Measurements from ENCODE around the gene SERTAD3. TPM values are rescaled to one million over a fixed set of nuclear protein-coding genes. Genes with fewer than 3 reads are reported as not detected.

Gene SERTAD3
- total RNA-seq, 1 experiment from 2014 or later = 52.2 TPM

- Histone ChIP-seq H3K36me3 (ENCODE audit: control insufficient read depth, insufficient read depth, low read length) (no peaks in the 10 kb centered on the region), H3K9me3 (no peaks in the 10 kb centered on the region), H3K4me3 (ENCODE audit: low read depth, low read length) (no peak overlapping the region), H3K27me3 (replicated peaks; ENCODE audit: control insufficient read depth, insufficient read depth, low read length) (no peaks in the 10 kb centered on the region), H3K4me1 (0 out of 2 replicates have a peak, but pooled peaks cover 4% of the 10 kb centered on the region)
- no TSS peak for BruUV-seq (replicated peaks)
- no peak for TF ChIP-seq CTCF (IDR thresholded peaks at IDR 0.05; ENCODE audit: insufficient read depth in 1 of 2, low read depth in 1 of 2, low read length in 1 of 2, severe bottlenecking in 1 of 2, unreplicated experiment in 1 of 2)
- H3K27ac Mint-ChIP-seq (ENCODE audit: unreplicated experiment) = no peak overlapping the region
- no peaks in the 10 kb centered on the region for H3K9me3 Mint-ChIP-seq (ENCODE audit: unreplicated experiment)
- no peaks in the 10 kb centered on the region for H3K36me3 Mint-ChIP-seq (ENCODE audit: insufficient read depth, unreplicated experiment)
- ChIA-PET CTCF (no interaction called here), POLR2A (interaction anchor here (0.8 to 1.5 kb wide), 3 partner anchors 10 to 50 kb away, joined by 3 read pairs; partner anchors contain the start of gene BLVRB)
- no peak for DNase-seq
- H3K4me3 Mint-ChIP-seq (ENCODE audit: unreplicated experiment) = no peak overlapping the region
- H3K27me3 Mint-ChIP-seq (ENCODE audit: insufficient read depth, unreplicated experiment) = no peaks in the 10 kb centered on the region
- intact Hi-C loops (cut with micrococcal nuclease; ENCODE audit: unreplicated experiment) = no loop called here
- peaks cover 7% of the 10 kb centered on the region for H3K4me1 Mint-ChIP-seq (ENCODE audit: low read depth, unreplicated experiment)
Measured at GRCh38 chr19:40415768-40416167, 28.4 kb downstream of the SERTAD3 start.

- no peaks in the 10 kb centered on the region for H3K9me3 ChIP-seq
- H3K4me3 ChIP-seq (ENCODE audit: low read depth, low read length) = no peak overlapping the region
- H3K27me3 ChIP-seq (replicated peaks; ENCODE audit: control insufficient read depth, insufficient read depth, low read length) = no peaks in the 10 kb centered on the region
- Mint-ChIP-seq H3K9me3 (ENCODE audit: unreplicated experiment) (no peaks in the 10 kb centered on the region), H3K4me3 (ENCODE audit: unreplicated experiment) (no peak overlapping the region), H3K36me3 (ENCODE audit: insufficient read depth, unreplicated experiment) (no peaks in the 10 kb centered on the region), H3K4me1 (ENCODE audit: low read depth, unreplicated experiment) (peaks cover 7% of the 10 kb centered on the region), H3K27ac (ENCODE audit: unreplicated experiment) (no peak overlapping the region), H3K27me3 (ENCODE audit: insufficient read depth, unreplicated experiment) (no peaks in the 10 kb centered on the region)
- intact Hi-C loops (cut with micrococcal nuclease; ENCODE audit: unreplicated experiment) = no loop called here
- H3K4me1 ChIP-seq = 0 out of 2 replicates have a peak, but pooled peaks cover 4% of the 10 kb centered on the region
- TF ChIP-seq CTCF (IDR thresholded peaks at IDR 0.05; ENCODE audit: insufficient read depth in 1 of 2, low read depth in 1 of 2, low read length in 1 of 2, severe bottlenecking in 1 of 2, unreplicated experiment in 1 of 2) = no peak
- DNase-seq = no peak
- BruUV-seq (replicated peaks) = no TSS peak
- ChIA-PET CTCF (no interaction called here), POLR2A (interaction anchor here (0.8 to 1.5 kb wide), 2 partner anchors 11 to 51 kb away, joined by 3 read pairs; partner anchors contain the start of gene BLVRB)
- H3K36me3 ChIP-seq (ENCODE audit: control insufficient read depth, insufficient read depth, low read length) = no peaks in the 10 kb centered on the region
Measured at GRCh38 chr19:40414542-40415535, 29.3 kb downstream of the SERTAD3 start.

- no peak for TF ChIP-seq CTCF (IDR thresholded peaks at IDR 0.05; ENCODE audit: insufficient read depth in 1 of 2, low read depth in 1 of 2, low read length in 1 of 2, severe bottlenecking in 1 of 2, unreplicated experiment in 1 of 2)
- H3K4me3 Mint-ChIP-seq (ENCODE audit: unreplicated experiment) = no peak within 1 kb of the TSS
- H3K27me3 Mint-ChIP-seq (ENCODE audit: insufficient read depth, unreplicated experiment) = no peaks in the 10 kb centered on the region
- Histone ChIP-seq H3K36me3 (ENCODE audit: control insufficient read depth, insufficient read depth, low read length) (no peaks in the 10 kb centered on the region), H3K4me1 (0 out of 2 replicates have a peak, but pooled peaks cover 4% of the 10 kb centered on the region), H3K27me3 (replicated peaks; ENCODE audit: control insufficient read depth, insufficient read depth, low read length) (no peaks in the 10 kb centered on the region), H3K9me3 (no peaks in the 10 kb centered on the region), H3K4me3 (ENCODE audit: low read depth, low read length) (no peak within 1 kb of the TSS)
- ChIA-PET CTCF (interaction anchor here (0.6 to 1.0 kb wide), 4 partner anchors 40 to 116 kb away, joined by 3 read pairs; no protein-coding TSS in a partner anchor), POLR2A (interaction anchor here (0.9 kb wide), 1 partner anchor 8 kb away, joined by 4 read pairs; no protein-coding TSS in a partner anchor)
- H3K36me3 Mint-ChIP-seq (ENCODE audit: insufficient read depth, unreplicated experiment) = no peaks in the 10 kb centered on the region
- H3K27ac Mint-ChIP-seq (ENCODE audit: unreplicated experiment) = no peak within 1 kb of the TSS
- no peak for DNase-seq
- intact Hi-C loops (cut with micrococcal nuclease; ENCODE audit: unreplicated experiment) = no loop called here
- H3K9me3 Mint-ChIP-seq (ENCODE audit: unreplicated experiment) = no peaks in the 10 kb centered on the region
- H3K4me1 Mint-ChIP-seq (ENCODE audit: low read depth, unreplicated experiment) = peaks cover 7% of the 10 kb centered on the region
- BruUV-seq (replicated peaks) = no TSS peak
Measured at GRCh38 chr19:40413291-40413845, 30.8 kb downstream of the SERTAD3 start, which contains the start of gene PRX. TSS of gene PRX (minus strand) at chr19:40413378. CDS start at chr19:40407932, 5,446 bp downstream.
